LNCAP (cell line): ENCODE data around the gene EEIG1.

Experiments
- TF ChIP-seq, protein P1 (sequence below): fragments of 450-650 bp; IDR thresholded peaks from 2 replicates; pipeline ENCODE4 v1.5.1; 2017; ENCODE audit warnings: mild to moderate bottlenecking

The EEIG1 gene

DNA sequence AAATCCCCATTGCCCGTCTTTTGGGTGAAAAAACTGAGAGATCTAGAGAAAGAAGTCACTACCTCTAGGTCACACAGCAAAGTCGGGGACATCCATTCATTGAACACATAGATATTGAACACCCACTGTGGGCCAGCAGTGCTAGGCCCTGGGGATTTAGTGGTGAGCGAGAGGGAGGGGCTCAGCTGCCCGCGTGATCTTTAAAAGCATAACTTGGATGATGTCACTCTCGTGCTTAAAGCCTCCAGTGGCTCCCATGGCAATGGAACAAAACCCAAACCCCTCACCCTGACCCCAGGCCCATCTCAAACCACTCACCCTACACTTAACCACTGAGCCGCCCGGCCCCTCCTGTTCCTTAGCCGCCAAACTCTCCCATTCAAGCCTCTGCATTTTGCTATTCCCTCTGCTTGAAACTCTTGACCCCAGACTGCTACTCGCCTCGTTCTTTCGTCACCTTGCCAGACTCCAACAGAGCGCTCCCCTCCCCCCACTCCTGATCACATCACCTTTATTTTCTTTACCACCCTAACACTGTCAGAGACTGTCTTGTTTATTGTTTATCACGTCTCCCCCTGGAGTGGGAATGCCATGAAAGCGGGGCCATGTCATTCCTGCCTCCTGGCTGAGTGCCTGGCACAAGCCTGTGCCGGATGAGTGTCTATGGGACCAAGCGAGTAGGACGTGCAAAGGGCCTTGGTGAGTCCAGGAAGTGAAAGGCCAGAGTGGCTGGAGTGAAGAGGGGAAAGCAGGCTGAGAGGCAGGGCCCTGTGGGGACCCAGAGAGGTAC, 49.5 kb downstream of the EEIG1 start:
- TF ChIP-seq, protein P1, sequence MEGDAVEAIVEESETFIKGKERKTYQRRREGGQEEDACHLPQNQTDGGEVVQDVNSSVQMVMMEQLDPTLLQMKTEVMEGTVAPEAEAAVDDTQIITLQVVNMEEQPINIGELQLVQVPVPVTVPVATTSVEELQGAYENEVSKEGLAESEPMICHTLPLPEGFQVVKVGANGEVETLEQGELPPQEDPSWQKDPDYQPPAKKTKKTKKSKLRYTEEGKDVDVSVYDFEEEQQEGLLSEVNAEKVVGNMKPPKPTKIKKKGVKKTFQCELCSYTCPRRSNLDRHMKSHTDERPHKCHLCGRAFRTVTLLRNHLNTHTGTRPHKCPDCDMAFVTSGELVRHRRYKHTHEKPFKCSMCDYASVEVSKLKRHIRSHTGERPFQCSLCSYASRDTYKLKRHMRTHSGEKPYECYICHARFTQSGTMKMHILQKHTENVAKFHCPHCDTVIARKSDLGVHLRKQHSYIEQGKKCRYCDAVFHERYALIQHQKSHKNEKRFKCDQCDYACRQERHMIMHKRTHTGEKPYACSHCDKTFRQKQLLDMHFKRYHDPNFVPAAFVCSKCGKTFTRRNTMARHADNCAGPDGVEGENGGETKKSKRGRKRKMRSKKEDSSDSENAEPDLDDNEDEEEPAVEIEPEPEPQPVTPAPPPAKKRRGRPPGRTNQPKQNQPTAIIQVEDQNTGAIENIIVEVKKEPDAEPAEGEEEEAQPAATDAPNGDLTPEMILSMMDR = no peak
